Measurements from ENCODE around the gene DCANP1.

DCANP1 gene

DNA sequence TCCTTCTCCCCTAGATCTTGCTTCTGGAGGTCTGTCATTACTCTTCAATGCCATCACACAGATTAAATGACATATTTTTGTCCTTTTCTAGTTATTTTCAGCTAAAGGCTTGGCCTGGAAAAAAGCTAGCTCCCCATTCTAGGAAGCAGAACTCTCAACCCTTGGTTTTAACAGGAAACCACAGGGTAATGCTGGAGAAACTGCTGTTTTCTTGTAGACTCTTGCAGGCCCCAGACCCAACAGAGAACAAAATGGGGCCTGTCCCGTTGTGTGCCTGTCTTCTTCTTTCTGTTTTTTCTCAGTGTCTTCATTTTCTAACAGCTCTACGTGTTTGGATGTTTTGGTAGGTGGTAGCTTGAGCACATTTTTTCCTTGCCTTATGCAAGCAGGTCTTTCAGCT is 21.5 kb downstream of the DCANP1 start:
- no peak for DNase-seq (ENCODE audit: low read depth in 2 of 2)

DNA sequence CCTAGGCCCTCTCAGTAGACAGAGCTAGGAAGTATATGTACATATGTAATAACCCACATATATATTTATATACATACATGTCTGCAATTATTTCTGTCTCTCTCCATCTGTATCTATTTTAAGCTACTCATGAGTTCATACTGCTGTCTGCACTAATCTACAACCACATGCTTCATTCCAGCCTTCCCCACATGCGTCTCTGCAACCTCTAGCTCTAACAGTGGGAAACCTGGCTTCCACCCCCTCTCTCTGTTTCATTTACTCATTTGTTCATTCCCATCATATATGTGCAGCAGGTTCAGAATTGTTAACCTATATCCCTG is 23.3 kb downstream of the DCANP1 start:
- no peak for DNase-seq (ENCODE audit: low read depth in 2 of 2)

DNA sequence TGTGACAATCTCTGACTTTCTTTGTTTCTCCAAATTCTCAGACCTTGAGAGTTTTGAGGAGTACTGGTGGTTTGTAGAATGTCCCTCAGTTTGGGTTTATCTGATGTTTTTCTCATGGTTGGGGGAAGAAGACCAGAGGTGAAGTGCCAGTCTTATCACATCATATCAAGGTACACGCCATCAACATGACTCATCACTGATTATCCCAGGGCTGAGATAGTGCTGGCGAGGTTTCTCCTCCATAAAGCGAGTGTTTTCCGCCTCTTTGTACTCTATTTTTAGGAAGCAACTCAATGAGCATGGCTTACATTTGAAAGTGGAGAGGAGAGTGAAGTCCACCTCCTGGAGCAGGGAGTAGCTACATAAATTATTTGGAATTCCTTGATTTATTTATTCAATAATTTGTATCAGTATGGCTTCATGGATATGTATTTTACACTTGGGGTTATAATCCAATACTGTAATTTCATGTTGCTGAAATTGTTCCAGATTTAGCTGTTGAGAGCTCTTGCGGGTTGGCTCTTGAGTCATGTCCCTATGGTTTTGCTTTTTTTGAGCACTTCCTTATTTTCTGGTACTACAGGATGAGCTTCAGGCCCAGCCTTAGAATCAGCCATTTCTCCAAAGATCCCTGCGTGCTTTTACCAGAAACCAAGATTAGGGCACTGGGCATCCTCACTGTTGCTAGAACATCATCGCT is 23.9 kb downstream of the DCANP1 start:
- DNase-seq (ENCODE audit: low read depth in 2 of 2): no peak

DNA sequence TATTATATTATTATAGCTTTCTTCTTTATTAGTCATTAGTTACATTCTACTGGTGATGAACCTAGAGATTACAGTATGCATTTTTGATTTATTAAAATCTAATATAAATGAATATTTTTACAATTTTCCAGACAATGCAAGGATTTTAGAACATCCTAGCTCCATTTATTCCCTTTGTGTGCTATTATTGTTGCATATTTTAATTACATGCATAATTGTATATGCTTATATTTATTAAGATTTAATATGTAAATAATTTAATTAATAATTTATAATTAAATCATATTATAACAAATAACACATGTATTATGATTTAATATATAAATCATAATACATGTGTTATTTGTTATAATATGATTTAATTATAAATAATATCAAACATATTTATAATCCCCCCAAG is 24.7 kb downstream of the DCANP1 start:
- DNase-seq (ENCODE audit: low read depth in 2 of 2): no peak

DNA sequence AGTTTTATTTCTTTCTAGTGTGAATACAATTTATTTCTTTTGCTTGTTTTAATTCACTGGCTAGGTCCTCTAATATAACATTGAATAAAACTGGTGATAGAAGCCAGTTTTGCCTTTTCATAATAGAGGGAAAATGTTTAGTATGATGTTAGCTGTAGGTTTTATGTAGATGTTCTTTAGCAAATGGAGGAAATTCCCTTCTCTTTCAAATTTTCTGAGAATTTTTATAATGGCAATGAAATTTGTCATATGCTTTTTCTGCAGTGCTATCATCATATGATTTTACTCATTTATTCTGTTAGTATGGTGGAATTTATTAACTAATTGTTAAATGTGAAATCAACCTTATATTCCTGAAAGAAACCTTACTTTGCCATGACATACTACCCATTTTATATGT is 30.1 kb downstream of the DCANP1 start:
- no peak for DNase-seq (ENCODE audit: low read depth in 2 of 2)

DNA sequence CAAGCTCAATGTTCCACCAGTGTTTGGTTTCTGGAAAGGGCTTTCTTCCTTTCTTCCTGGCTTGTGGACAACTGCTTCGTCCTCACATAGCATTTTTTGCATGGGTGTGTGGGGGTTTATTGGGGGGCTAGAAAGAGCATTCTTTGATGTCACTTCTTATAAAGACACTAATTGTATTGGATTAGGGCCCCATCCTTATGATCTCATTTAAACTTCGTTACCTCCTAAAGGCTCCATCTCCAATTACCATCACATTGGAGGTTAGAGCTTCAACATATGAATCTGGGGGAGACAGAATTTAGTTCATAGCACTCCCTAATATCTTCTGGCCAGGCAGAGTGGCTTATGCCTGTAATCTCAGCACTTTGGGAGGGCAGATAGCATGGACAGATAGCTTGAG is 42.1 kb downstream of the DCANP1 start:
- no peak for DNase-seq (ENCODE audit: low read depth in 2 of 2)

DNA sequence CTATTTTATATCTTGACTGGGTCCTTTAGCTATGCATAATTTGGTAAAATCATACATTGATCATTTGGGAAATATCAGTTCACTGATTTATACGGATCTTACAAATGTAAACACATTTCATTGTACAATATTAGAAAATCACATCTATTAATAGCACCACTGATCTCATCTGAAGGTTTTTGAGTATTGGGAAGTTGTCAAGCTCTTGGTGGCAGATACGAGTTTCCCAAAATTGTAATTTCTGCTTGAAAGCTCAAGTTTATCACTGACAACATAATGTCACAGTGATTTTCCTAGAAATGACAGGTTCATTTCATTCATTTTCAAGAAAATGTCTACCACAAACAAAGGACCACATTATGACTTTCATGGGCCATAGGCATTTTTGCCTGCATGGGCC is 45.1 kb downstream of the DCANP1 start:
- no peak for DNase-seq (ENCODE audit: low read depth in 2 of 2)

DNA sequence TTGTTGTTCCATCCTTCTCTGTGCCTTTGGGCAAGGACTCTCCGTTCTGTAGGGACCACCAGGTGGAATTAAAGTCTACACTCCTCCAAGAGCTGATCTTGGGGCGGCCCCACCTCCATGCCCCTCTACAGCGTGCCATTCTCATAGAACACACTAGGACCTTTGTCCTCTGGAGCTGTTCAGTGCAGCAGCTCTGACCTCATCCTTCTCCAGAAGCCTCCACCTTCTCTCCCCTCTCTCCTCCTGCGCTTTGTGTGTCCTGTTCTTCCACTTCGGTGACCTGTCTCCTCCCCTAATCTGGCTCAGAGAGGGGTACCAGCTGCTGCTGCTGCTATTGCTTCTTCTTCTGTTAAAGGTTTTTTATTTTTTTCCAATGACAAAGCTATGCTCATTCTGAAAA is 46.3 kb downstream of the DCANP1 start:
- no peak for DNase-seq (ENCODE audit: low read depth in 2 of 2)

DNA sequence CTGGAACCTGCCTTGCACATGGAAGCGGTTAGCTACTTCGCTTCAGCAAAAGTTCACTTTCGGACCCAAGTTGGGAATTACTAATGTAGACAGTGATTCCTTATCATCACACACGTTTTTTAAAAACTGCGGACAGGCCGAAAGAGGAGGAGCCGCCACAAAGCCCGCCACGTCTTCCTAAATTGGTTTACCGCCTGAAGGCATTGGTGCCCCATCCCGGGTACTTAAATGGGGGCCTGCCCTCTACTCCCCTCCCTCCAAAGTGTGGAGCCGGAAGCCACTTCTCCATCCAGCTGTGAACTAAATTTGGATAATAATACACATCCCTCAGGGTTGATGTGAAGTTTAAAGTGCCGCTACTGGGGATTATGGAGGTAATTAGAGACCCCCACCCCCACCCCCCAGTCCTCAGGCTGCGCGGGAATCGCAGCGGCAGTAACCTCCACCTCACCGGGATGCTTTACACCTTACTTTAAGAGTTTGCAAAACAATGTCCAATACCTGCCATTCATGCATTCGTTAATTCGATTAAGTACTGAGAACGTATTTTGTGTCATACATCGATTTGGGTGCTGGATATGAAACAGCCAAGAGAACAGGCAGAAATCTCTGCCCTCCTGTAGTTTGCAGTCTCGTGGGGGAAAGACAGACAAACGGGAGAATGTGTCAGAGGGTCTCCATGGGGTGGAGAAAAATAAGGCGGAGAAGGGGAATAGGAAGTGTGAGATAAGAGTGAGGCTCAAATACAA is 47.2 kb downstream of the DCANP1 start:
- no peak for DNase-seq (ENCODE audit: low read depth in 2 of 2)

DNA sequence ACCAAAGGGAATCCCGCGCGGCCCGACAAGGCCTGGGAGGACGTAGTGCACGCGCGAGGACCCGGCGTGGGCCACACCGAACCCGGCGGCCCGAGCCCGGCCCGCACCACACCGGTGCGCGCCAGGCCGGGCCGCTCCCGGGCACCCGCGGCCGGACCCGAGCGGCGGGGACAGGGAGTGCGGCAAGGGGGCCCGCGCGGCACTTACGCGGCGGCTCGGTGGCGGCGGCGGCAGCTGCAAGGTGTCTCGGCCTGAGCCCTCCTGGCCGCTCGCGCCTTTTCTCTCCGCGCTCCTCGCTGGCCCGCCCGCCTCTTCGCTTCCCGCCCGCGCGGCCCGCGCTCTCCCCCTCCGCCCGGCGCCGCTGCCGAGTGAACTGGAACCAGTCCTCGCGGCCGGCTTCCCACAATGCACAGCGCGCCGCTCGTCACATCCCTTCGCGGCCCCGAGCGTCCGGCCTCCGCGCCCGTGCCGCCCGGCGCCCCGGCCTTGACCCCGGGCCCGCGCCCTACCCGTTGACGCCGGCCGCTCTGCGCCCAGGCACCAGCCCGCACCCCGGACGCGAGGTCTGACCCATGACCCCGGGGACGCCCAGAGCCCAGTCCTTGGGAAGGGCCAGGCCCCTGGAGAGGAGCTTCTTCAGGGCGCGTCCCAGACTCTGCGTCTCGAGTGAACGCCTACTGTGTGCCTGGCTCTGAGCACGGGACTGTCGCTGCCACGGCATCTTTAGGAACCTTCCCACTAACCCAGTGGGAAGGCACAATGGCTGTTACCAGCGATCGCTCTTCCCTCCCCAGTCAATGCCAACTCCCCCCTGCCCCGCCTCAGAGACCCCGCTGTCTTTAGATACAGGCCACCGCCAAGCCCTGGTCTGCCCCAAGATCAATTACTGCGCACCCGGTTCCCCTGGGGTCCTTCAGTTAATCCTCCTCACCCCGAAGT is 48.0 kb downstream of the DCANP1 start, which contains the start of gene MACROH2A1:
Gene MACROH2A1, minus strand, starts transcription at position 377 of the 939 bp plus-strand sequence. CDS start 10,138 bp downstream, outside the sequence.
- peak; percentile 58 to 79 for DNase-seq (ENCODE audit: low read depth in 2 of 2)

DNA sequence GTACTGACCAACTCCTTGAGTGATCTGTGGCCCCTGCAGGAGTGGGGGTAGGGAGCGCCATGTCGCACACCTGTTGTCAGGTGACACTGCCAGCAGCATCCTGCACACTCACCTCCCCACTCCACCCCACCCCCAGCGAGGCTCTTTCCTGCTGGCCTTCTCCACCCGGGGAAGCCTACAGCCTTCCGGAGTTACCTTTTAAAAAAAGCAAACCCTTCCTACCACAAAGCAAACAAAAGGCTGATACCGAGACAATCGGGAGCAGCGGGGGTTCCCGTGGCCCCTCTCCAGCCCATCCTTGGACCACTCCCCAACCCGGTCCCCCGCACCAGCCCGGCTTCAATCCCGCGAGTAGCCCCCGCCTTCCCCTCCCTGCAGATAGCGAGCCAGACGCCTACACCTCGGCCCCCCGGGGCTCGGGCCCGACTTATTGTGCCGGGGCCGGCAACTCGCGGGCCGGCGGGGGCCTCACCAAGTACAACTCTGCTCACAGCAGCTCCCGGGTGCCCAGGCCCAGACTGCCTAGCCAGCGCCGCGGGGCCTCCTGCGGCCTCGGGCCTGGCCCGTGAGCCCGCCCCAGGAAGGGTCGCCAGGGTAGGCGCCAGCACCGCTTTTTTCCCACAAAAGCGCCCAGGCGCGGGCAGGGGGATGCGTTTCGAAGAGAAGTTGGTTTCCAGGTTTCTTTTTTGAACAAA is 48.8 kb downstream of the DCANP1 start:
- peak; percentile 20 to 47 for DNase-seq (ENCODE audit: low read depth in 2 of 2)

DNA sequence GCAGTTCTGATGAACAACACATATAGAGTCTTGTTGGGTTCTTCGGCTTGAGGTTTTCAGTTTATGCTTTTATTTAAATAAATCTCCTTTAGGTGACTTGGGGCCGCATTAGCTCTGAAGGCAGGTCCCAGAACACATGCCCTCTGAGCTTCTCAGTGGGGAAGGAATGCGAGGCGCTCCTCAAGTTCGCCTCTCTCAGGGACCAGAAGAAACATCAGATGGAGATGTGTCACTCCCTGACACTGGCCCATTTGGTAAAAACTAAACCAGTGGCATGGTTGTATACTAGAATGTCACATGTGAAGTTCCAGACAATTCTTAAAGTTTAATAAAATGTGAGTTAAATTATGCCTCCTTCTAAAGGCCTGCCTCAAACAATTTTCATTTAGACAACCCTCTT is 50.1 kb downstream of the DCANP1 start:
- no peak for DNase-seq (ENCODE audit: low read depth in 2 of 2)

DNA sequence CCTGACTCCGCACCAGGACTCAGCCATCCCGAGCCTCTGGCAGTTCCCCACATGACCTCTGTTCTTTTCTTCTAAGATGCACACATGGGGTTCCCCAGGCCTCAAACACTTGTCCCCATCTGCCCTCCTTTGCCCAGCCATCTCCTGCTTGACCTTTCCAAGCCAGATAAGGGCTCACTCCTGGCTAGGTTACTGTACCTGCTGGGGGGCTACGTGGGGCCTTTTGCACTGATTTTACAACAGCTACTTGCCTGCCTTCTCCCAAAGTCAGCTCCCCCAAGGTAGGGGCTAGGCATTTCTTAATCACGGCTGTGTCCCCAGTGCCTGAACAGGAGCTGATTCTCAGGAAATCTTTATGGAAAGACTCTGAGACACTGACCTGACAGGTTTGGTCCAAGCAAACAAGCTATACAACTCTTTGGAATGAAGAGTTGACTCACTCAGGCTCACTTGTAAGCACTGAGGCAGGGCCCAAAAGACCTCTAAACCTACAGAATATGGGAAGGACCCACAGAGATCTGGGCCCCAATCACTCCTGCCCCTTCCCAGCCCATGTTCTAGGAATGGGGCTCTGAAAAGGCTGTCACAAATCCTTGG is 50.6 kb downstream of the DCANP1 start:
- DNase-seq (ENCODE audit: low read depth in 2 of 2): no peak

DNA sequence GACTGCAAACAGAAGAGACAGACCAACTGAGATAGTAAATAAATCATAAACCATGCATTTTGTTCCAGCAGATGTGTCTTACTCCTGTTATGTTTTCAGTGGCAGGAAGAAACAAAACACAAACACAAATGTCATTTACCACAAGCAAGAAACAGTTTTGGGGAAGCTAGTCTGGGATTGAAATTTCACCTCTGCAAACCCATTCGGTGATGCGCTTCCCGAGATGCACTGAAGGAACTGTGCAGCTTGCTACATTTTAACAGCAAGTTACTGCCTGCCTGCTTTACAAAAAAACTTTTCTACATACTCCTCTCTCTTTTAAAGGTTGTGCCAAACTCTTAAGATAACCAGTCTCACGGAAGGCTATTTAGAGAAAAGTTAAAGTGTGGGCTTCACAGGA is 51.3 kb downstream of the DCANP1 start:
- no peak for DNase-seq (ENCODE audit: low read depth in 2 of 2)

DNA sequence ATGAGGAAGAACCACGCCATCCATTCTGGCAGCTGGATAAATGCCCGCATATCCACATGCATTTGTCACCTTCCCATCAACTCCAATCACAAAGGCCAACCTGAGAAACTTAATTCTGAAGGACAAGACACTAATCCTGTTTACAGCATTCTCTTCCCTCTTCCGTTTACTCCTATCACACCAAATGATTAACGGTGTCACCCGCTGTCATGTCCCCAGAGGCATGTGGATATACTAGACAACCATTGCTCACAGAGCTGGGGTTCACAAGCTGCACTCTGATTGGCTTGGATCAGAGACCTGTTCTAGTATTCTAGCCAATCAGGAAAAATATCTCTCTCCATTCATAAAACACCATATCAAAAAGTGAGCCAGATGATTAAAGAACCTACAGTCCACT is 51.7 kb downstream of the DCANP1 start:
- DNase-seq (ENCODE audit: low read depth in 2 of 2): no peak

Measured in stimulated activated CD4-positive, alpha-beta T cell treated with anti-CD3 and anti-CD28 coated beads, Interleukin-15, amount 100 ng/mL, for 48 hours (primary cell).